ENCODE measurements around the gene FMOD. TPM values are rescaled to one million over a fixed set of nuclear protein-coding genes. Genes with fewer than 3 reads are reported as not detected.

FMOD gene
- total RNA-seq, 2 experiments from 2014 or later, result not detected

DNA sequence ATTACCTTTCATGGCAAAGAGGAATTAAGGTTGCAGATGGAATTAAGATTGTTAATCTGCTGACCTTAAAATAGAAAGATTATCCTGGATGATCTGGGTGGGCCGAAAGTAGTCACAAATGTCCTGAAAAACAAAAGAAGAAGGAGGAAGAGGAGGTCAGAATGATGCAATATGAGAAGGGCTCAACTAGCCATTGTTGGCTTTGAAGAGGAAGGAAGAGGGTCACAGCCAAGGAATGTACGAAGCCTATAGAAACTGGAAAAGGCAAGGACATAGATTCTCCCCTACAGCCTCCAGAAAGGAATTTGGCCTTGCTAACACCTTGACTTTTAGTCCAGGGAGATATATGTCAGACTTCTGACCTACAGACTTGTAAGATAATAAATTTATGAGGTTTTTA is 39.4 kb upstream of the FMOD start:
- Histone ChIP-seq H4K20me1 (ENCODE audit: insufficient read depth, low read length) (no peaks in the 10 kb centered on the region), H3K9me3 (ENCODE audit: low read length) (peaks cover 13% of the 10 kb centered on the region; the same call in 1 of the 2 replicates), H3K79me2 (ENCODE audit: insufficient read depth, low read depth, low read length) (no peaks in the 10 kb centered on the region), H3K4me3 (ENCODE audit: low read depth, low read length, poor library complexity, severe bottlenecking) (no peak overlapping the region), H2AFZ (ENCODE audit: low read length) (no peak overlapping the region), H3K4me2 (ENCODE audit: low read length) (no peak overlapping the region), H3K36me3 (ENCODE audit: insufficient read depth, low read length) (no peaks in the 10 kb centered on the region), H3K27ac (ENCODE audit: low read depth, low read length, poor library complexity, severe bottlenecking) (no peak overlapping the region), H3K9me2 (ENCODE audit: insufficient read depth, low read length) (no peaks in the 10 kb centered on the region), H3K4me1 (ENCODE audit: insufficient read depth, low read length, poor library complexity, severe bottlenecking) (no peaks in the 10 kb centered on the region)
- no peak for TF ChIP-seq EZH2phosphoT487 (IDR thresholded peaks at IDR 0.05; ENCODE audit: borderline replicate concordance, low read depth, low read length)
- TF ChIP-seq, protein P1, sequence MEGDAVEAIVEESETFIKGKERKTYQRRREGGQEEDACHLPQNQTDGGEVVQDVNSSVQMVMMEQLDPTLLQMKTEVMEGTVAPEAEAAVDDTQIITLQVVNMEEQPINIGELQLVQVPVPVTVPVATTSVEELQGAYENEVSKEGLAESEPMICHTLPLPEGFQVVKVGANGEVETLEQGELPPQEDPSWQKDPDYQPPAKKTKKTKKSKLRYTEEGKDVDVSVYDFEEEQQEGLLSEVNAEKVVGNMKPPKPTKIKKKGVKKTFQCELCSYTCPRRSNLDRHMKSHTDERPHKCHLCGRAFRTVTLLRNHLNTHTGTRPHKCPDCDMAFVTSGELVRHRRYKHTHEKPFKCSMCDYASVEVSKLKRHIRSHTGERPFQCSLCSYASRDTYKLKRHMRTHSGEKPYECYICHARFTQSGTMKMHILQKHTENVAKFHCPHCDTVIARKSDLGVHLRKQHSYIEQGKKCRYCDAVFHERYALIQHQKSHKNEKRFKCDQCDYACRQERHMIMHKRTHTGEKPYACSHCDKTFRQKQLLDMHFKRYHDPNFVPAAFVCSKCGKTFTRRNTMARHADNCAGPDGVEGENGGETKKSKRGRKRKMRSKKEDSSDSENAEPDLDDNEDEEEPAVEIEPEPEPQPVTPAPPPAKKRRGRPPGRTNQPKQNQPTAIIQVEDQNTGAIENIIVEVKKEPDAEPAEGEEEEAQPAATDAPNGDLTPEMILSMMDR (conservative IDR thresholded peaks at IDR 0.05; ENCODE audit: low read length), result no peak
- intact Hi-C loops (cut with micrococcal nuclease; ENCODE audit: unreplicated experiment), result no loop called here
- CTCF ChIA-PET (ENCODE audit: unreplicated experiment), result no interaction called here
- BruUV-seq (replicated peaks), result no TSS peak
- POLR2A ChIA-PET, result no interaction called here
- no peak for DNase-seq (ENCODE audit: low spot score)

- no peaks in the 10 kb centered on the region for H3K9me2 ChIP-seq (ENCODE audit: insufficient read depth, low read length)
- H3K4me2 ChIP-seq (ENCODE audit: low read length), result no peak overlapping the region
- no TSS peak for BruUV-seq (replicated peaks)
- H3K79me2 ChIP-seq (ENCODE audit: insufficient read depth, low read depth, low read length), result no peaks in the 10 kb centered on the region
- intact Hi-C loops (cut with micrococcal nuclease; ENCODE audit: unreplicated experiment), result no loop called here
- no peaks in the 10 kb centered on the region for H4K20me1 ChIP-seq (ENCODE audit: insufficient read depth, low read length)
- no peak for DNase-seq (ENCODE audit: low spot score)
- ChIA-PET CTCF (ENCODE audit: unreplicated experiment) (no interaction called here), POLR2A (interaction anchor here (1.0 kb wide), 1 partner anchor 9 kb away, joined by 3 read pairs; no protein-coding TSS in a partner anchor)
- TF ChIP-seq, protein P1 (conservative IDR thresholded peaks at IDR 0.05; ENCODE audit: low read length), result no peak
- TF ChIP-seq EZH2phosphoT487 (IDR thresholded peaks at IDR 0.05; ENCODE audit: borderline replicate concordance, low read depth, low read length), result no peak
- H2AFZ ChIP-seq (ENCODE audit: low read length), result no peak overlapping the region
- H3K9me3 ChIP-seq (ENCODE audit: low read length), result peaks cover 13% of the 10 kb centered on the region; the same call in 1 of the 2 replicates
- H3K4me1 ChIP-seq (ENCODE audit: insufficient read depth, low read length, poor library complexity, severe bottlenecking), result no peaks in the 10 kb centered on the region
- no peak overlapping the region for H3K27ac ChIP-seq (ENCODE audit: low read depth, low read length, poor library complexity, severe bottlenecking)
- no peaks in the 10 kb centered on the region for H3K36me3 ChIP-seq (ENCODE audit: insufficient read depth, low read length)
- no peak overlapping the region for H3K4me3 ChIP-seq (ENCODE audit: low read depth, low read length, poor library complexity, severe bottlenecking)
These were observed 37.8 kb upstream of the FMOD start for GRCh38 chr1:203388683-203389082.

DNA sequence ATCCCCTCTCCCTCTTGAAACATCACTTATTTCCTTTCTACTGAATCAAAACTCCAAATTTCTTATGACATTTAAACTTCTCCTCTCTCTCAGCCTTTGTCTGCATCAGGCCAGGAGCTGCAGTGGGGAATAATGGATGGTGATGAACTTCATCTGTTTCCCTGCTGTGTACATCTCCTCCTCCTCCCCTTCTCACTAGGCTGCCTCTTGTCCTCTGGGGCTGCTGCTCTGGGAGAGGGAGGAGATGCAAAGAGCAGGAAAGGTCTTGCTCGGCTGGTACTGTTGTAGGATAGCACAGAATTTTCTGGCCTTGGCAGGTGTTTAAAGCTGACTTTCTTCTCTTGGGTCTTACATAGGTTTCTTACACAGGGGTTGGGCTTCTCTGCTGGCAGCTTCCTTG is 31.1 kb upstream of the FMOD start:
- H3K79me2 ChIP-seq (ENCODE audit: insufficient read depth, low read depth, low read length), result no peaks in the 10 kb centered on the region
- H3K27ac ChIP-seq (ENCODE audit: low read depth, low read length, poor library complexity, severe bottlenecking), result peak overlapping the region; percentile 89
- DNase-seq (ENCODE audit: low spot score), result no peak
- H3K9me3 ChIP-seq (ENCODE audit: low read length), result peaks cover 6% of the 10 kb centered on the region; the same call in 1 of the 2 replicates
- peak overlapping the region; percentile 81 for H3K4me2 ChIP-seq (ENCODE audit: low read length)
- intact Hi-C loops (cut with micrococcal nuclease; ENCODE audit: unreplicated experiment), result no loop called here
- H2AFZ ChIP-seq (ENCODE audit: low read length), result peak overlapping the region; percentile 37; the same call in 1 of the 2 replicates
- no peaks in the 10 kb centered on the region for H3K9me2 ChIP-seq (ENCODE audit: insufficient read depth, low read length)
- H3K4me1 ChIP-seq (ENCODE audit: insufficient read depth, low read length, poor library complexity, severe bottlenecking), result peaks cover 47% of the 10 kb centered on the region
- no peak for TF ChIP-seq EZH2phosphoT487 (IDR thresholded peaks at IDR 0.05; ENCODE audit: borderline replicate concordance, low read depth, low read length)
- TF ChIP-seq, protein P1 (conservative IDR thresholded peaks at IDR 0.05; ENCODE audit: low read length), result no peak
- no peaks in the 10 kb centered on the region for H3K36me3 ChIP-seq (ENCODE audit: insufficient read depth, low read length)
- POLR2A ChIA-PET, result interaction anchor here (0.7 to 1.4 kb wide), 5 partner anchors 9 to 1392 kb away, joined by 3 to 7 read pairs (median 3); no protein-coding TSS in a partner anchor
- no peaks in the 10 kb centered on the region for H4K20me1 ChIP-seq (ENCODE audit: insufficient read depth, low read length)
- H3K4me3 ChIP-seq (ENCODE audit: low read depth, low read length, poor library complexity, severe bottlenecking), result no peak overlapping the region
- CTCF ChIA-PET (ENCODE audit: unreplicated experiment), result no interaction called here
- no TSS peak for BruUV-seq (replicated peaks)

Data from OCI-LY7 (cell line).